Measurements from ENCODE around the gene C1orf74.
"Not testable (repeated sequence)": the region's sequence is repeated elsewhere in the genome, so short reads cannot be mapped to it uniquely, and the experiment has no call there.

Gene C1orf74

GRCh38 chr1:209805341-209805781 lies 21.0 kb upstream of the C1orf74 start:
- DNase-seq: no peak

DNA sequence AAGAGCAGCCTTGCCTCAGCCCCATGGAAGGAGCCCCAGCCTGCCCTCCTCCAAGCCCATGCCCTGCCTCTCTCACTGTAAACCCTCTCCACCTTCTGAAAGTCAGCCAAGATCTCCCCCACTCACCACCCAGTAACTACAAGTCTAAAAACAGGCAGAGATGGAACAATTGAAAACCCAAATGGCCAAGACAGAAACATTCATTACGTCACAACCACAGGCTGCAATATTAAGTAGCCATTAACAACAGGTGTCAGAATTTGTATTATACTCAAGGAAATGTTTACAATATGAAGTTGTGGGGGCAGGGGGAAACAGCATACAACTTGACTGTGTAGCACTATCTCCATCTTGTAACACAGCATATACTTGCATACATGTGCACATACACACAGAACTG lies 19.2 kb upstream of the C1orf74 start:
- DNase-seq: no peak

DNA sequence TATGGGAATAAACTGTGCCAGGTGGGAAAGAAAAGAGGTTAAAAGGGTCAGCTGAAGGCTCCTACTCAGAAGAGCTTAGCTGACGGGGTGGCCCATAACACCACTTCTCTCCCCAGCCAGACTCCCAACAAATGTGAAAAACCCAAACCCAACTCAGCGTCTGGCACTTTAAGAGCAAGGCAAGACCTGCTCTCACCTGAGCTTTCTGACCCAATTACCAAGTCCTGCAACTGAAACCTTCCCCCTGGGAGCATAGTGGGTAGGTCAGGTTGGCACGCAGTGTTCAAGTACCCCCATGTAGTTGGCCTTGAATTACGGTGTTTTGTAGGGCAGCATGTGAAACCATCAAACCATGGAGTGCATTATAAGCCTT lies 18.4 kb upstream of the C1orf74 start:
- no peak for DNase-seq

DNA sequence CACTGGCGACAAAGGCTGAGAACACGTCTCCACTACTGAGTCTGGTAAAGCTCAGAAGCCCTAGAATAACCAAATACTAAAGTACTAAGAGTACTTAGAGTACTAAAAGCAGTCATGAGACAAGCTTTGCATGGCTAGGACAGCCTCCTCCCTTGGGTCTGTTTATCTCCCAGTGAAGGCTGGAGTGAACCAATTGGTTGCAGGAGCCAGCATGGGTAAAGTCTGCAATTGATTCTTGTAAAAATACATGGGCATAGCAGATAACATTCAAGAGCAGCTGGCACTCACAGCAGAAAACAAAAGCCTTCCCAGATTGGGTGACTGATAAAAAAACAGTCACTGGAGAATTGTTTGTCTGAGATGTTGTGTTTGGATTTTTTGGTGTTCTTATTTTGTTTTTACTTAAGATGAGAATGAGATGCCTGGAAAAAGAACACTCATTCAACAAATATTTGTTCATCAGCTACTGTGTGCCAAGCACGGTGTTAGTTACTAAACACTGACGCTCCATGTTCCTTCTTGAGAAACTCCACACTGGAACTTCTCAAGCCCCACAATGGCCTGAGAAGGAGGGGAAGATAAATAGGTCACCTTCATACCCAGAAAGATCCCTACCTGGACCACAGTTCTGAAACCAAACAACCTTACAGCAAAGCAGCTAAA lies 17.9 kb upstream of the C1orf74 start:
- DNase-seq: no peak

DNA sequence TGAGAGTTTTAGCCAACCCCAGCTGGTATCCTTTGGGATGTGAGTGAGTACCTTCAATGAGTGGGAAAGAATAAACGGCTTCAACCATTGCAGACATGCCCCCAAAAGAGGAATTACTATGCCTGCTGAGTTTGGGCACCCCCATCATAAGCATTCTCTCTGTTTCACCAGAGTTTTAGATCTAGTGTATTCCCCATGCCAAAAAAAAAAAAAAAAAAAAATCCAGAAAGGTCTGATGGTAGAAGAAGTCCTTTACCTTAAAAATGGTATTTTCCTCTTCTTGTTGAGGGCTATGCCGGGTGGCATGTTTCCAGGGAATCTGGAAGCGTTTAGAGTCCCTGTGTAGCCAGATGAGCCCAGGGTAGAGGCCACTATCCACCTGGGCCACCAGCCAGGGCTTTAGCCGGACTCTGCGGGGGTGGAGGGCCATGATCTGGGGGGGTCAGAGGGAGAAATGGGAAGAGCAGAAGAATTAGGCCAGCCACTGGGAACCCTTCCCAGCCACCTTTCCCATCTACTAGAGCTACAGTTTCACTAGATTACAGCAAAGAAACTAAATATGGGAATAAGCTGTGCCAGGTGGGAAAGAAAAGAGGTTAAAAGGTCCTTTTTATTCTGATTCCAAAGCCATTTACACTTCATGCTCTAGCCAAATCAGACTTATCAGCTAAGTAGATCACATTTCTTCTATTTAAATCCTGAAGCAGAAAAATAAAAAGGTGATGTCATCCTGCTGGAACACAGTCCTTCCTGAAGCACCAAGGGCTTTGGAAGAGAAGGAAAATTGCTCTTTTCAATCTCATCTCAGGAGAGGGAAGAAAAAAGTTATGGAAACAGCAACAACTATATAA lies 16.9 kb upstream of the C1orf74 start:
- DNase-seq: no peak

DNA sequence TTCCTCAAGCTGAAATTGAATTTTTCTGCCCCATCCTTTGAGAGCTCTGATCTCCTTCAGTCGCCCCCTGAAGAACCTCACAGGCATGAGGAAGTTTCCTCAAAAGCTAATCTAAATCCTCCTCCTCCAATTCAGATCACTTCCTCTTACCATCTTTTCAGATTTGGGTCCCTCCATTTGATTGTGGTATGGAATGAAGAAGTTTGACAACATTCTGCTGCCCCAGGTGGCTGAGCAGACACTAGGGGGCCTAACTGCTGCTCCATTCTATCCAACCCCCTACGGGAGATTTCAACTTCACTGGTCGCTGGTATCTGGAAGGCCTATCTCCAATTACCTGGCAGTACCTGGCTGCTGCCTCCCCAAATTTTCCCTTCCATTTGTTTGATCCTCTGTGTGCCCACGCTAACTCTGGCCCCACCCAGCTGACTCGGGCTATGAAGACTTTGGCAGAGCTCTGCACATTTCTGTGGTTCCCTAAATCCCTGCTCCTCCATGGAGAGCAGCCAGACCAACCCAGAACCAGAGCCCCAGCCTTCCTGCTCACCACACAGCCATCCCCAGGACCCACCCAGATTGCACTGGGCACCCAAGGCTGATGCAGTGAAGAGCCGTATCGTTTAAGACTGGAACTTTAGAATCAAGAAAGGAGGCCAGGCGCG lies 13.8 kb upstream of the C1orf74 start:
- DNase-seq: no peak

- not testable (repeated sequence) for DNase-seq
These were observed 9.4 kb upstream of the C1orf74 start for GRCh38 chr1:209793711-209794110.

DNA sequence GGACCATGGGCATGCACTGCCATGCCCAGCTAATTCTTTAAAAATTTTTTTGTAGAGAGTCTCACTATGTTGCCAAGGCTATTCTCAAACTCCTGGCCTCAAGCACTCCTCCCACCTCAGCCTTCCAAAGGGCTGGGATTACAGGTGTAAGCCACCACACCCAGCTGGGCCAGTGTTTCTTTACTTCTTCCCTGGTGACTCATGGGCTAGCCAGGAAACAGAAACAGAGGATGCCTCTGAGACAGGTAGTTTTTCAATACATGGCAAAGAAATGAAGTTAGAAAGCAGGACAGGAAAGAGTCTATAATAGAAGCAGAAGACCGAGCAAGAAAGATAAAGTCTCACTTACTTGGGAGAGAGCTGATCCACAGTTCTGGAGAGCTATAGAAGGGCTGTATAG lies 7.6 kb upstream of the C1orf74 start:
- no peak for DNase-seq

DNA sequence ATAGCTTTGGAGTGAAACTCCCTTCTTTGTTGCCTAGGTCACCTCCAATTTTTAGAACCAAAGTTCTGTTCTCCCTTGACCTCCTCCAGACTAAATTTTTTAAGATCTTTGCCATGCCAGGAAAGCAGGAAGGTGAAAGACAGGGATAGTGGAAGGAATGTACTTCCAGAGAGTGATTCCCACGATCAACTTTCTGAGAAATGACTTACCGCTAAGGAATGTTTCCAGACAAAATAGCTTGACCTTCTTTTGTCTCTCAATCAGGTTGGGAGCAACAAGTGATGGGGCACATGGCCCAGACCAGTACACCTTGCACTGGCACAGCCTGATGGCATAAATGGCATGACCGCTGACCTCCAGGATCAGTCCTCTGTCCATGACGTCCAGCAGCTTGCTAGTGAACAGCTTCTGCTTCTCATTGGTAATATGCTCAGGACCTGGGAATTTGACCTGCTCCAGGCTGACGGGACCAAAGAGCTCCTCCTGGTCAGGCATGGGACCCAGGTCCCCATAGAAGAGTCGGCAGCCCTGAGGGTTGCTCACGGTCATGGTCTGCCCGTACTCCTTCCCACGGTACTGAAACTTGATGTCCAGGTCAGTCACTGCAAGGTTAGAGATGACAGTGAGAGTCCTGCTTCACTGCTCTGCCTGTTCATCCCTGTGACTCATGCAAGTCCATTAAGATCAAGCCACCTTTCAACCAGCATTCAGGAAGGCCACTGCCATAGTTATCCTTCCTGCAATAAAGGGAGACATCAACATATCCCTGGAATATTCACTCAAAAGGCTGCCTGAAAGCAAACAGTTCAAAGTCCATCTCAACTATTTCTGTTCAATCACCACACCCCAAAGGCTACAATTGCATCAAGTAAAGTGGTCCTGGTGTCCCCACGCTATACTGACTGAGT lies 6.2 kb upstream of the C1orf74 start:
- DNase-seq: no peak

- DNase-seq: no peak
These were observed 4.9 kb upstream of the C1orf74 start for GRCh38 chr1:209789245-209789644.

DNA sequence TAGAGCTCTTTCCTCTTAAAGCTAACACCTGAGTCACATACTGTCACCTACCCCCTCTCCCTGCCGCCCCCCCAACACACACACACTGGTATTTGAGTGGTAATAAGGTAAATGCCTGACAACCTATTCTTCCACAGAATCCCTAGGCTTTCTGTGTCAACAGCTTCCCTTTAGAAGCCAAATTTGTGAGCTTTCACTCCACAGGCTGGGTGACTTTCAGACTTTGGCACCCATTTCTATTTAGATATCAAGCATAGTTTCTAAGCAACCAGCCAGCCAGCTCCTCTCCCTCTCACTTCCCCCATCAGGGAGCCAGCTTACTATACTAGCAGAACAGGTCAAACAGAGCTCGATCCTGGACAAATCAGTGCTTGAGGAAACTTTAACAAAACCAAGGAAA lies 3.2 kb upstream of the C1orf74 start:
- DNase-seq: no peak

DNA sequence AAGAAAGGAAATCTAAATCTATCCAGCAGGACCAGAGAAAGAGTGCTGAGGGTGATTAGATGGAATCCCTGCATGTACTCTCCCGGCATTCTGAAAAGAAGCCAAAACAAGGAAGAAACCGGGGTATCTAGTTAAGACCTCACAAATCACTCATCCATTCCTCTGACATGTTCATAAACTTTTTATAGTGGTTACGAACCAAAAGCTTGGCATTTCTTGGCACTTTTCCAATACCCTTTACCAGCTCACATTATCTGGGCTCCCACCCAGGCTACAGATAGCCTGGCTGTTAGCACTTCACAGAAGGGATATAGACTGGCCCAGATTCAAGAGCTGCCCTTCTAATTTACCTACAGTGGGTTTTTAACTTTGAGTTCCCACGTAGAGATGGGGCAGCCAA lies 1.8 kb upstream of the C1orf74 start:
- no peak for DNase-seq

DNA sequence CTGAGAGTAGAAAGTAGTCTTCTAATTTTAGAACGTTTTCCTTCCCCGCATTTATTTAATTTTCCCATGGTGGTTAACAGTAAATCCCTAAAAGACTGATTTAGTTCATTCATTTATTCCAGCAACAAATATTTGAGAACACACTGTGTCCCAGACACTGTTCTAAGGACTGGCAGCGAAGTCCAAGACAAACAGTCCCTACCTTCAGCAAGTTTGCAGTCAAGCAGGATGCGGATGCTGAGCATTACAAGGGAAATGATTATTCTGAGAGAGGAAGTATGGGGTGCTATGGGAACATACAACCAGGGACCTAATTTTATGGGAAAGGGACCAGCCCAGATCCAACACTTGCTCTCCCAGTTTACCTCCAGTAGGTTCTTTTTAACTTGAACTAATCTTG lies 1.2 kb upstream of the C1orf74 start:
- DNase-seq: no peak

- DNase-seq: no peak
These were observed 973 bp downstream of the C1orf74 start for GRCh38 chr1:209783386-209783785.

GRCh38 chr1:209780268-209780667 lies 4.1 kb downstream of the C1orf74 start:
- no peak for DNase-seq

- DNase-seq: no peak
These were observed 6.3 kb downstream of the C1orf74 start for GRCh38 chr1:209778102-209778501.

DNA sequence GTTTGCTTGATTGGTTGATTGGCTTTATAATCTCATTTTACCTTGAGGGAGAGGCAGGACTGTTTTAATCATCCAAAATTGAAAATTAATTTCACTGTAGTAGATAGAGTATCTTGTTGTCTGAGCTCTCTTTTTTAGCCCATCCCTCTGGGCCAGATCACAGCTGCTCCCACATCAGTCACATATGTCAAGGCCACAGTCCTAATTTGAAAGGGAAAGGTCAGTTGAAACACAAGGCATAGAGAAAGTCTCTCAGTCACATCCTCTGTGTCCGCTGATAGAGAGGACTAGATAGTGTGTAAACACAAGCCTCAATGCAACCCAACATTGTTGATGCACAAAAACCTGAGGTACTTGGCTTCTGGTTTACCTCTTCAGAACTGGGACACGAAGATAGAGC lies 6.8 kb downstream of the C1orf74 start:
- DNase-seq: no peak

- DNase-seq: no peak
These were observed 8.7 kb downstream of the C1orf74 start for GRCh38 chr1:209775678-209776077.

GRCh38 chr1:209774592-209774991 lies 9.8 kb downstream of the C1orf74 start:
- no peak for DNase-seq

GRCh38 chr1:209772126-209772525 lies 12.2 kb downstream of the C1orf74 start:
- DNase-seq: no peak

DNA sequence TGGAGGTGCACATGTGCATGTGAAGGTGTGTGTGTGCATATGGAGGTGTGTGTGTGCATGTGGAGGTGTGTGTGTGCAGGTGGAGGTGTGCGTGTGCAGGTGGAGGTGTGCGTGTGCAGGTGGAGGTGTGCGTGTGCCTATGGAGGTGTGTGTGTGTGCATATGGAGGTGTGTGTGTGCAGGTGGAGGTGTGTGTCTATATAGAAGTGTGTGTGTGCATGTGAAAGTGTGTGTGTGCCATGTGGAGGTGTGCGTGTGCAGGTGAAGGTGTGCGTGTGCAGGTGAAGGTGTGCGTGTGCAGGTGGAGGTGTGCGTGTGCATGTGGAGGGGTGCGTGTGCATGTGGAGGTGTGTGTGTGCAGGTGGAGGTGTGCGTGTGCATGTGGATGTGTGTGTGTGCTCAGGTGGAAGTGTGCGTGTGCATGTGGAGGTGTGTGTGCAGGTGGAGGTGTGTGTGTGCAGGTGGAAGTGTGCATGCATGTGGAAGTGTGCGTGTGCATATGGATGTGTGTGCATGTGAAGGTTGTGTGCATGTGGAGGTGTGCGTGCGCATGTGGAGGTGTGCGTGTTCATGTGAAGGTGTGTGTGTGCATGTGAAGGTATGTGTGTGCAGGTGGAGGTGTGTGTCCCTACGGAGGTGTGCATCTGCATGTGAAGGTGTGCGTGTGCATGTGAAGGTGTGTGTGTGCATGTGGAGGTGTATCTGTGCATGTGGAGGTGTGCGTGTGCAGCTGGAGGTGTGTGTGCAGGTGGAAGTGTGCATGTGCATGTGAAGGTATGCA lies 13.5 kb downstream of the C1orf74 start:
- DNase-seq: no peak

GRCh38 chr1:209769971-209770370 lies 14.4 kb downstream of the C1orf74 start:
- no peak for DNase-seq
